ENCODE data around the gene KISS1. TPM values are rescaled to one million over a fixed set of nuclear protein-coding genes. Genes with fewer than 3 reads are reported as not detected.
A peak's percentile ranks its signal among the peaks of the same experiment; 100 is the strongest.
"Not testable (repeated sequence)": the region's sequence is repeated elsewhere in the genome, so short reads cannot be mapped to it uniquely, and the experiment has no call there.

Gene KISS1, protein sequence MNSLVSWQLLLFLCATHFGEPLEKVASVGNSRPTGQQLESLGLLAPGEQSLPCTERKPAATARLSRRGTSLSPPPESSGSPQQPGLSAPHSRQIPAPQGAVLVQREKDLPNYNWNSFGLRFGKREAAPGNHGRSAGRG
- 0.77 to 0.95 TPM (median 0.82 TPM) in 3 replicates for total RNA-seq
- long read RNA-seq, partial matches to known transcripts, result 0 of 1 reads
- long read RNA-seq, other reads (novel, unspliced or antisense), result 0 of 1 reads

DNA sequence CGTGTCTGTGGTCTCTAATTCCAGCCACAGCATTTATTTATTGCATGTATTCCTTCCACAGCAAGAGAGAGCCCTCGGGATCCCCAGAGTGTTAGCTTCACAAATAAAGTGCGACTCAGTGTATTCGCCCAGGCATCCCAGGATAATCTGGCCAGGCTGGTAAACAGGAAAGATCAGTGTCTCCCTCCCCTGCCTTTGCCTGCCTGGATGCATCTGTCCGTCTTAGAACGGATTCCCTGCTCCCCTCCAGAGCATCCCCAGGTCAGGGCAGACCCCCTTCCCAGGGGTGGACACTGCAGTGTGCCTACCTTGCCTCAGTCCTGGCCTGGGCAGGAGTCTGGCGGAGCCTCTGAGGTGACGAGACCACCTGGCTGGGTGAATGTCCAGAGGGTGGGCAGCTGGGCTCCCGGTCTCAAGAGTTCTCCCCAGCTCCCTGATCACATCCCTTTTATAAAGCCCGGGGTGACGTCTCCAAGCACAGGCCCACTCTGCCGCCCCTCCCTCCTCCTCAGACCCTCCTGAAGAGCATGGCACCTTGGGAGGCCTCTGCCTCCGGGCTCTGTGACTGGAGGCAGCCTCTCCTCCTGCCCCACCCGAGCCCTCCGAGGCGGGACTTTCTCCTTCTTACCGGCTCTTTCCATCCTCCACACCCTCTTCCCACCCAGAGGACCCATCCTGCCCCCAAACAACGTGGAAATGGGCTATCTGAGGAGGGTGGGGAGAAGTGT lies at the start of gene KISS1:
KISS1 (minus strand) TSS at position 424 of the 728 bp plus-strand sequence. CDS start 3,615 bp downstream, outside the sequence.
- H3K4me1 Mint-ChIP-seq (ENCODE audit: low read depth), result peaks cover 22% of the 10 kb centered on the region
- no peaks in the 10 kb centered on the region for H3K9me3 Mint-ChIP-seq (ENCODE audit: low read depth)
- H3K4me3 Mint-ChIP-seq (ENCODE audit: unreplicated experiment), result no peak within 1 kb of the TSS
- DNase-seq (ENCODE audit: low spot score), result no peak
- peak within 1 kb of the TSS; percentile 59 for H3K27ac Mint-ChIP-seq (ENCODE audit: unreplicated experiment)
- TF ChIP-seq, protein P1, sequence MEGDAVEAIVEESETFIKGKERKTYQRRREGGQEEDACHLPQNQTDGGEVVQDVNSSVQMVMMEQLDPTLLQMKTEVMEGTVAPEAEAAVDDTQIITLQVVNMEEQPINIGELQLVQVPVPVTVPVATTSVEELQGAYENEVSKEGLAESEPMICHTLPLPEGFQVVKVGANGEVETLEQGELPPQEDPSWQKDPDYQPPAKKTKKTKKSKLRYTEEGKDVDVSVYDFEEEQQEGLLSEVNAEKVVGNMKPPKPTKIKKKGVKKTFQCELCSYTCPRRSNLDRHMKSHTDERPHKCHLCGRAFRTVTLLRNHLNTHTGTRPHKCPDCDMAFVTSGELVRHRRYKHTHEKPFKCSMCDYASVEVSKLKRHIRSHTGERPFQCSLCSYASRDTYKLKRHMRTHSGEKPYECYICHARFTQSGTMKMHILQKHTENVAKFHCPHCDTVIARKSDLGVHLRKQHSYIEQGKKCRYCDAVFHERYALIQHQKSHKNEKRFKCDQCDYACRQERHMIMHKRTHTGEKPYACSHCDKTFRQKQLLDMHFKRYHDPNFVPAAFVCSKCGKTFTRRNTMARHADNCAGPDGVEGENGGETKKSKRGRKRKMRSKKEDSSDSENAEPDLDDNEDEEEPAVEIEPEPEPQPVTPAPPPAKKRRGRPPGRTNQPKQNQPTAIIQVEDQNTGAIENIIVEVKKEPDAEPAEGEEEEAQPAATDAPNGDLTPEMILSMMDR (IDR thresholded peaks at IDR 0.05), result no peak
- H3K36me3 Mint-ChIP-seq (ENCODE audit: low read depth), result no peaks in the 10 kb centered on the region
- H3K27me3 Mint-ChIP-seq (ENCODE audit: low read depth), result peaks cover 10% of the 10 kb centered on the region

DNA sequence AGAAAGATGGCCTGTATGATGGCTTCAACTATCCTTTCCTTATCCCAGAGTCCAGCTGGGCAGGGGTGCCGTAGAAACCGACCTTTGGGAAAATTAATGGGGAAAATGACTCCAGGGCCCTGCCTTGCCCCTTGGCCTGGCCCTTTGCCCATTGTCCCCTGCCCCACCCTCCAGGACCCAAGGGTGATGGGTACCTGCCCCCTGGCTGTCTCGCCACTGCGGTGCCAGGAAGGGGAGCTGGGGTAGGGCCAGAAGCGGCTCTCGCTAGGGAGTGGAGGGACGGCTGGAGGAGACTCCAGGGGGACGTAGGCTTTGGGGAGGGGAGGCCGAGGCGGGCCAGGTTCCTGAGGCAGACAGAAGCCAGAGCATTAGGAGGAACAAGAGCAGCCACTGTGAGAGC lies 46.6 kb upstream of the KISS1 start:
- TF ChIP-seq, protein P1 (IDR thresholded peaks at IDR 0.05), result no peak
- no peak overlapping the region for H3K27ac Mint-ChIP-seq (ENCODE audit: unreplicated experiment)
- no peaks in the 10 kb centered on the region for H3K9me3 Mint-ChIP-seq (ENCODE audit: low read depth)
- DNase-seq (ENCODE audit: low spot score), result no peak
- peaks cover 15% of the 10 kb centered on the region for H3K27me3 Mint-ChIP-seq (ENCODE audit: low read depth)
- no peak overlapping the region for H3K4me3 Mint-ChIP-seq (ENCODE audit: unreplicated experiment)
- H3K36me3 Mint-ChIP-seq (ENCODE audit: low read depth), result no peaks in the 10 kb centered on the region
- H3K4me1 Mint-ChIP-seq (ENCODE audit: low read depth), result no peaks in the 10 kb centered on the region

DNA sequence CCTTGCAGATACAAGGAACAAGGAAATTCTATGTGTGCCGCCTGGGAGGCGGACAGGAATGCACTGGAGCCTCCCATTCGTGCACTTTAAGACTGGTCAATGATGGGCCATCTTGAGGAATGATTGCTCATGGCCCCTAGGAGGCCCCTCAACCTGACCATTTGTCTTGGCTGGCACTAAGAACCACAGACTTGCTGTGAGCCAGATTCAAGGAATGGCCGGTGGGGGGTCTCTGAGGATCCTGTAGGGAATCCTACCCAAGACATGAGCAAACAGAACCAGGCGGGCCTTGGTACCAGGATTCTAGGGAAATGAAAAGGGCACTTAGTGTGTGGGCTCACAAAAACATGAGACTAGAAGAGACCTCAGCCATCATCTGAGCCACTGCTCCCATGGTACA lies 45.6 kb upstream of the KISS1 start:
- H3K4me1 Mint-ChIP-seq (ENCODE audit: low read depth), result no peaks in the 10 kb centered on the region
- TF ChIP-seq, protein P1 (IDR thresholded peaks at IDR 0.05), result no peak
- no peak overlapping the region for H3K4me3 Mint-ChIP-seq (ENCODE audit: unreplicated experiment)
- peaks cover 11% of the 10 kb centered on the region for H3K27me3 Mint-ChIP-seq (ENCODE audit: low read depth)
- DNase-seq (ENCODE audit: low spot score), result no peak
- H3K36me3 Mint-ChIP-seq (ENCODE audit: low read depth), result no peaks in the 10 kb centered on the region
- H3K9me3 Mint-ChIP-seq (ENCODE audit: low read depth), result no peaks in the 10 kb centered on the region
- H3K27ac Mint-ChIP-seq (ENCODE audit: unreplicated experiment), result no peak overlapping the region

DNA sequence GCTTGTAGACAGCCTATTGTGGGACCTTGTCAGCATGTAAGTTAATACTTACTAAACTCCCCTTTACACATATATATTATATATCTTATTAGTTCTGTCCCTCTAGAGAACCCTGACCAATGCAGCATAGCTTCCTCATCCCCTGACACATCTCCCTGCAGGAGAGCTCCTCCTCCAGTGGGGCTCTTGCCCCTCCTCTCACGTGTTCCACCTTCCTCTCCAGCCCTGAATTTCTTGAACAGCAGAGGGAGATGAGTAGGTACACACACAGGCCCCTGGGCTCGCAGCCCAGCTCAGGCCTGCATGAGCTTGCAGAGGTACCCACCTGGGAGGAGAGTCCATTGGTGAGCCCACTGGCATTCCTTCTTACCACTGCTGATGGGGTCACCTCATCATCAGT lies 44.8 kb upstream of the KISS1 start:
- TF ChIP-seq, protein P1 (IDR thresholded peaks at IDR 0.05), result no peak
- no peak overlapping the region for H3K4me3 Mint-ChIP-seq (ENCODE audit: unreplicated experiment)
- H3K4me1 Mint-ChIP-seq (ENCODE audit: low read depth), result no peaks in the 10 kb centered on the region
- H3K27me3 Mint-ChIP-seq (ENCODE audit: low read depth), result peaks cover 3% of the 10 kb centered on the region
- no peak overlapping the region for H3K27ac Mint-ChIP-seq (ENCODE audit: unreplicated experiment)
- peaks cover 5% of the 10 kb centered on the region for H3K9me3 Mint-ChIP-seq (ENCODE audit: low read depth)
- no peak for DNase-seq (ENCODE audit: low spot score)
- H3K36me3 Mint-ChIP-seq (ENCODE audit: low read depth), result peaks cover 2% of the 10 kb centered on the region

DNA sequence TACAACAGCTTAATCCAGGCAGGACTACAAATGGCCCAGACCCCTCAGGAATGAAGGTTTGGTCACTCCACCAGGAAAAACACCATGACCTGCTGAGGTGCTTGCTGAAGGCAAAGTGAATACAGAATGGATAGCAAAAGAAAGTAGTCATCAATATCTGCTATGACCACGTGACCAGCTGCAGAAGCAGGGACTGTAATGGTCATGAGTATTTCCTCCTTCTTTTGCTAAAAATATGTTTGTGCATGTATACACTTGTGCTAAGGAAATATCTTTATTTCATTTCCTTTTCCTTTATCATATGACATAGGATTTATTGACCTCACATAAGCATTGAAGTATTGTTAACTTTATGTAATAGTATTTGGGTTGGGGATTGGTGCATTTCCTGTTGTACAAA lies 43.9 kb upstream of the KISS1 start:
- TF ChIP-seq, protein P1 (IDR thresholded peaks at IDR 0.05), result no peak
- Mint-ChIP-seq H3K27ac (ENCODE audit: unreplicated experiment) (no peak overlapping the region), H3K4me1 (ENCODE audit: low read depth) (no peaks in the 10 kb centered on the region), H3K9me3 (ENCODE audit: low read depth) (peaks cover 8% of the 10 kb centered on the region), H3K27me3 (ENCODE audit: low read depth) (no peaks in the 10 kb centered on the region), H3K36me3 (ENCODE audit: low read depth) (peaks cover 3% of the 10 kb centered on the region), H3K4me3 (ENCODE audit: unreplicated experiment) (no peak overlapping the region)
- DNase-seq (ENCODE audit: low spot score), result no peak

DNA sequence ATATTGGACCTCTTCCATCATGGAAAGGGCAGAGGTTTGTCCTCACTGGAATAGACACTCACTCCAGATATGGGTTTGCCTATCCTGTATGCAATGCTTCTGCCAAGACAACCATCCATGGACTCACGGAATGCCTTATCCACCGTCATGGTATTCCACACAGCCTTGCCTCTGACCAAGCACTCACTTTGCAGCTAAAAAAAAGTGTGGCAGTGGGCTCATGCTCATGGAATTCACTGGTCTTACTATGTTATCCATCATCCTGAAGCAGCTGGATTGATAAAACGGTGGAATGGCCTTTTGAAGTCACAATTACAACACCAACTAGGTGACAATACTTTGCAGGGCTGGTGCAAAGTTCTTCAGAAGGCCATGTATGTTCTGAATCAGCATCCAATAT lies 43.1 kb upstream of the KISS1 start:
- DNase-seq (ENCODE audit: low spot score); H3K9me3 Mint-ChIP-seq (ENCODE audit: low read depth); H3K27ac Mint-ChIP-seq (ENCODE audit: unreplicated experiment); H3K4me1 Mint-ChIP-seq (ENCODE audit: low read depth); H3K27me3 Mint-ChIP-seq (ENCODE audit: low read depth); H3K36me3 Mint-ChIP-seq (ENCODE audit: low read depth); H3K4me3 Mint-ChIP-seq (ENCODE audit: unreplicated experiment): not testable (repeated sequence)

DNA sequence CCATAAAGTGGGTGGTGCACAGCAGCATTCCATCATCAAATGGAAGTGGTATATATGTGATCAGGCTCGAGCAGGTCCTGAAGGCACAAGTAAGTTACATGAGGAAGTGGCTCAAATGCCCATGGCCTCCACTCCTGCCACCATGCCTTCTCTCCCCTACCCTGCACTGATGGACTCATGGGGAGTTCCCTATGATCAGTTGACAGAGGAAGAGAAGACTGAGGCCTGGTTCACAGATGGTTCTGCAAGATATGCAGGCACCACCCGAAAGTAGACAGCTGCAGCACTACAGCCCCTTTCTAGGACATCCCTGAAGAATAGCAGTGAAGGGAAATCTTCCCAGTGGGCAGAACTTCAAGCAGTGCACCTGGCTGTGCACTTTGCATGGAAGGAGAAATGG lies 42.2 kb upstream of the KISS1 start:
- not testable (repeated sequence) for H3K36me3 Mint-ChIP-seq (ENCODE audit: low read depth); H3K4me1 Mint-ChIP-seq (ENCODE audit: low read depth); H3K9me3 Mint-ChIP-seq (ENCODE audit: low read depth); DNase-seq (ENCODE audit: low spot score); H3K4me3 Mint-ChIP-seq (ENCODE audit: unreplicated experiment); H3K27ac Mint-ChIP-seq (ENCODE audit: unreplicated experiment); H3K27me3 Mint-ChIP-seq (ENCODE audit: low read depth)

DNA sequence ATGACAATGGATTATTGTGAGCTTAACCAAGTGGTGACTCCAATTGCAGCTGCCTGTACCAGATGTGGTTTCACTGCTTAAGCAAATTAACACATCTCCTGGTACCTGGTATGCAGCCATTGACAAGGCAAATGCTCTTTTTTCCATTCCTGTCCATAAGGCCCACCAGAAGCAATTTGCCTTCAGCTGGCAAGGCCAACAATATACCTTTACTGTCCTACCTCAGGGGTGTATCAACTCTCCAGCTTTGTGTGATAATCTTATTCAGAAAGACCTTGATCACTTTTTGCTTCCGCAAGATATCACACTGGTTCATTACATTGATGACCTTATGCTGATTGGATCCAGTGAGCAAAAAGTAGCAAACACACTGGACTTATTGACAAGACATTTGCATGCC lies 41.2 kb upstream of the KISS1 start:
- not testable (repeated sequence) for H3K36me3 Mint-ChIP-seq (ENCODE audit: low read depth); H3K27ac Mint-ChIP-seq (ENCODE audit: unreplicated experiment); DNase-seq (ENCODE audit: low spot score); H3K9me3 Mint-ChIP-seq (ENCODE audit: low read depth); H3K4me3 Mint-ChIP-seq (ENCODE audit: unreplicated experiment); H3K27me3 Mint-ChIP-seq (ENCODE audit: low read depth); H3K4me1 Mint-ChIP-seq (ENCODE audit: low read depth)

Data from chondrocyte (in vitro differentiated cells).